NB4 (cell line): ENCODE measurements around the gene RNF157.

Experiments
- CTCF ChIP-seq: IDR thresholded peaks from one replicate; pipeline ENCODE4 v1.5.1; 2012; ENCODE audit warnings: low read depth, low read length
- MAX ChIP-seq: IDR thresholded peaks from 2 replicates; pipeline ENCODE4 v1.6.1; 2011; ENCODE audit warnings: low read depth, low read length

- TF ChIP-seq CTCF (no peak), MAX (no peak)
Observed at GRCh38 chr17:76270770-76271668, 30.7 kb upstream of the RNF157 start.
